RWPE1 (cell line): Measurements from ENCODE around the gene TMEM201.
A peak's percentile ranks its signal among the peaks of the same experiment; 100 is the strongest.

ENCODE experiments used
- CTCF ChIA-PET: fragments of 350-600 bp; sonication (Branson Sonifier 250); formaldehyde crosslinking; extraction: SDS; loops from one replicate; lab custom pipeline; 2021; lab: Yijun Ruan, JAX
- POLR2A ChIA-PET: fragments of 400-600 bp; formaldehyde crosslinking; extraction: SDS; loops from one replicate; lab custom pipeline; 2020; ENCODE audit warnings: antibody characterized with exemption; ENCODE audit not compliant: low non-redundant PET; lab: Yijun Ruan, JAX
- DNase-seq: peaks from one replicate; pipeline ENCODE4 v3.0.0; 2012; ENCODE audit warnings: low spot score
- H3K27ac ChIP-seq: fragments of 450-650 bp; 2 replicates; pipeline ENCODE4 v1.5.1; 2017
- TF ChIP-seq, protein P1 (sequence below): fragments of 450-650 bp; conservative IDR thresholded peaks from 2 replicates; pipeline ENCODE4 v1.5.1; 2017; ENCODE audit warnings: low read depth, mild to moderate bottlenecking

Gene TMEM201

DNA sequence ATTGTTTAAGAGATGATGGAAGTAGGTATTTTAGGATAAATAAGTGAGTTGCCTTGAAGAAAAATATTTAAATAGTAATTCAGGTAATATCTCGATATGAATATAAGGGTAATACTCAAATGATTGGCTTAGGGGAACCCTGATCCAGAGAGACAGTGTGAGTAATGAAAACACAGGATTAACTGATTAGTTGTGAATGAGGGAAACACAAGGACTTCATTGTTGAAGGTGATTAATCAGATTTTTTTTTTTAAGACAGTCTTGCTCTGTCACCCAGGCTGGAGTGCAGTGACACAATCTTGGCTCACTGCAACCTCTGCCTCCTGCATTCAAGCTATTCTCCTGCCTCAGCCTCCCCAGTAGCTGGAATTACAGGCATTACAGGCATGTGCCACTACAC lies 36.7 kb upstream of the TMEM201 start:
- CTCF ChIA-PET = interaction anchor here (0.6 to 0.8 kb wide), 2 partner anchors 10 to 115 kb away, joined by 4 to 5 read pairs; no protein-coding TSS in a partner anchor
- no peak for DNase-seq
- POLR2A ChIA-PET = no interaction called here
- no peak overlapping the region for H3K27ac ChIP-seq
- TF ChIP-seq, protein P1, sequence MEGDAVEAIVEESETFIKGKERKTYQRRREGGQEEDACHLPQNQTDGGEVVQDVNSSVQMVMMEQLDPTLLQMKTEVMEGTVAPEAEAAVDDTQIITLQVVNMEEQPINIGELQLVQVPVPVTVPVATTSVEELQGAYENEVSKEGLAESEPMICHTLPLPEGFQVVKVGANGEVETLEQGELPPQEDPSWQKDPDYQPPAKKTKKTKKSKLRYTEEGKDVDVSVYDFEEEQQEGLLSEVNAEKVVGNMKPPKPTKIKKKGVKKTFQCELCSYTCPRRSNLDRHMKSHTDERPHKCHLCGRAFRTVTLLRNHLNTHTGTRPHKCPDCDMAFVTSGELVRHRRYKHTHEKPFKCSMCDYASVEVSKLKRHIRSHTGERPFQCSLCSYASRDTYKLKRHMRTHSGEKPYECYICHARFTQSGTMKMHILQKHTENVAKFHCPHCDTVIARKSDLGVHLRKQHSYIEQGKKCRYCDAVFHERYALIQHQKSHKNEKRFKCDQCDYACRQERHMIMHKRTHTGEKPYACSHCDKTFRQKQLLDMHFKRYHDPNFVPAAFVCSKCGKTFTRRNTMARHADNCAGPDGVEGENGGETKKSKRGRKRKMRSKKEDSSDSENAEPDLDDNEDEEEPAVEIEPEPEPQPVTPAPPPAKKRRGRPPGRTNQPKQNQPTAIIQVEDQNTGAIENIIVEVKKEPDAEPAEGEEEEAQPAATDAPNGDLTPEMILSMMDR = no peak

DNA sequence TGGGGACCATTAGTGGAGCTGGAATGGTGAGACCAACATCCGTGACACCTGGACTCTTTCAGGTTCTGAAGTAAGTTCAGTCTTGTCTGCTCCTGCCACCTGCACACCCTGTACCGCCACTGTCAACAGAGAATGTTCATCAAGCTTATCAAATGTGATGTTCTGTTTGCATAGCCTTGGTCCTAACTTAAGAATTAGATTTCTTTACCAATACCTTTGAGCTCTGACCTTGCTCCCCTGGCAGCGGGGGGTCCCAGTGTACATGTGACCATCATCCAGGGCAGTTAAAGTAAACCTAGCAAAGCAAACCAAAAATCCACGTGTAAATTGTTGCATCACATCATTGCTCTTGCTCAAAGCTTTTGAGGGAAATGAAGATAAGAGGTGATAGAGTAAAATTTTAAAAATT lies 35.0 kb upstream of the TMEM201 start:
- no peak overlapping the region for H3K27ac ChIP-seq
- TF ChIP-seq, protein P1 = no peak
- ChIA-PET POLR2A (no interaction called here), CTCF (no interaction called here)
- DNase-seq = no peak

DNA sequence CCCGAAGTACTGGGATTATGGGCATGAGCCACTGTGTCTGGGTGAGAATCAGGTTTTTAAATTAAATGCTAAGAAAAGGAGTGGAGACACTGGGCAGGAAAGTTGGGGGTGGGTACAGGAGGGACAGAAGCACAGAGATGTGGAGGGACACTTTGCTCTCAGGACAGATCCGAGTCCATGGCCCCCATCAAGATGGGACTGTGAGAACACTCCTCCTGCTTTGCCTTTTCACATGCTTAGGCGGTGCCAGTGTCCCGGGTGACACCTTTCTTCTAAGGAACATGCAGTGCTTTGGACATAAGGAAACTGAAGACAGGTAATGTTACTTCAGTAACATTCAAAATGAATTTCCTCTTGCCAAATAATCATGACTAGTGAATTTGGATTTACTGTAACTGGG lies 32.8 kb upstream of the TMEM201 start:
- peak overlapping the region; percentile 75 for H3K27ac ChIP-seq
- ChIA-PET POLR2A (interaction anchor here (0.7 to 1.0 kb wide), 2 partner anchors 17 to 649 kb away, joined by 8 to 11 read pairs; partner anchors contain the start of gene SLC25A33), CTCF (interaction anchor here (0.7 kb wide), 1 partner anchor 67 kb away, joined by 3 read pairs; no protein-coding TSS in a partner anchor)
- TF ChIP-seq, protein P1 = no peak
- no peak for DNase-seq

DNA sequence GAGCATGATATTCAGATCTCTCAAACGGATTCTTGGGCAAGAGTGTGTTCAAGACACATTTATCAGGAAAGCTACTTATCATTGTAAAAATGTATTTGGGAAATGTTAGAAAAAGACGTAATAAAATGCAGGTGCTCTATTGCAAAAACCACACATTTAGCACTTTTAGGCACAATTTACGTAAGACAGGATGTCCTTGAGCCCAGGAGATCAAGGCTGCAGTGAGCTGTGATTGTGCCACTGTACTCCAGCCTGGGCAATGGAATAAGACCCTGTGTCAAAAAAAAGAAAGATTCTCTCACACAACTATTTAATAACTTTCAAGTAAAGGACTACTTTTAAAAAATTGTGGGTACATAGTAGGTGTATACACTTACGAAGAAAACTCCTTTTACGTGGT lies 31.1 kb upstream of the TMEM201 start:
- POLR2A ChIA-PET = no interaction called here
- CTCF ChIA-PET = interaction anchor here (1.1 kb wide), 1 partner anchor 28 kb away, joined by 3 read pairs; no protein-coding TSS in a partner anchor
- TF ChIP-seq, protein P1 = no peak

DNA sequence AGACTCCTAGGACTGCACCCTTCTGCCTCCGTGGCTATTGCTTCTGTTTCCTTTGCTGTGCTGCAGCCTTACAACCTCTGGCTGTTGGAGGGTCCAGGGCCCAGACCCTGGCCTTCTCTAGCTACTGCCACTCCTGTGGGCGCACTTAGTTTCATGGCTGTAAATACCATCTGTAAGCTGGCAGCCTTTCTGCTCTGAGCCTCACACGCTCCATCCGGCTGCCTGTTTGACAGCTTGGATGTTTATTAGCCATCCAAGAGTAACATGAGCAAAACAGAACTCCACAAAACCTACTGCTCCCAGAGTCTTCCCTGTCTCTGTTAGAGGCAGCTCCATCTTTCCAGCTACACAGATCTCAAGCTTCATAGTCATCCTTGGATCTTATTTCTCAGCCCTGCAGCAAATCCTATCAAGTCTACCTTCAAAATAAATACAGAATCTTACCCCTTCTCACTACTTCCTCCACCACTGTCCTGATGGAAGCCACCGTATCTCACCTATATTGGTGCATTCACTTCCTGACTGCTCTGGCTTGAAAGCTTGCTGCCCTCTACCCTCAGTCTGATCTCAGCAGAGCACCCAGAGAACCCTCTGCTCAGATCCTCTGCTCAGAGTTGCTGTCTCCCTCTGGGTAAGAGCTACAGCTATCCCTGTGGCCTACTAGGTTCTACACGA lies 30.3 kb upstream of the TMEM201 start:
- CTCF ChIA-PET = interaction anchor here (1.1 kb wide), 1 partner anchor 29 kb away, joined by 3 read pairs; no protein-coding TSS in a partner anchor
- no peak overlapping the region for H3K27ac ChIP-seq
- DNase-seq = no peak
- POLR2A ChIA-PET = no interaction called here
- TF ChIP-seq, protein P1 = no peak

More for the DNA sequence above, 31.1 kb upstream of the TMEM201 start:
- H3K27ac ChIP-seq = no peak overlapping the region
- DNase-seq = no peak

DNA sequence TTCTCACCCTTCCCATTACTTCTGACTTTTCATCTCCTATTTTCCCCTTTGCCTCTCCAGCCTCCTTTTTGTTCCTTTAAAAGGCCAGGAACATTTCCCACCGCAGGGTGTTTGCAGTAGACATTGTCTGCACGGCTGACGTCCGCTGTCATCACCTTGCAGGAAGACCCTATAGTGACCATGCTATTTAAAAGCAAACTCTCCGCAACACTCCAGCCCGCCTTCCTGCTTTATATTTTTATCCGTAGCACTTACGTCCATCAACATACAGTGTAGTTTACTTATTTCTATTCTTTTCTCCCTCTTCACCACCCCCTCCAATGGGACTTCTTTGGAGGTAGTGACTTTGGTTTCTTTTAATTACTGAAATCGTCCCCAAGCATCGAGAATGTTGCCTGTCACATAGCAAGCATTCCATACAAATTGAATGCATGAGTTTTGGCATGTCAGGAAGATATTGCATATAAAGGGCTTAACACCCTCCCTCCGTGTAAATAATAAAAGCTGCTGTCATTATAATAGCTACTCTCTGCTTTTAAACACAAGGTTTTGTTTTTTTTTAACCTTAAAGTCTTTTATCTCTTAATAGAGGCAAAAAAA lies 29.7 kb upstream of the TMEM201 start:
- no peak for DNase-seq
- TF ChIP-seq, protein P1 = no peak
- POLR2A ChIA-PET = no interaction called here
- no peak overlapping the region for H3K27ac ChIP-seq
- CTCF ChIA-PET = interaction anchor here (0.6 to 1.0 kb wide), 5 partner anchors 9 to 457 kb away, joined by 3 to 5 read pairs (median 4); partner anchors contain the start of genes LZIC and NMNAT1
